WTC11 (cell line): ENCODE results near the gene NDUFS3. TPM values are rescaled to one million over a fixed set of nuclear protein-coding genes. Genes with fewer than 3 reads are reported as not detected.

Experiments
- ATAC-seq: fragments of 200-7000 bp; cut with Tn5 transposase; 2 replicates; pipeline ENCODE4 v1.10.0; 2021; ENCODE audit warnings: mild to moderate bottlenecking, moderate library complexity
- CTCF ChIA-PET: fragments of 300-600 bp; sonication (Branson Sonifier 250); formaldehyde crosslinking; loops from one replicate; lab custom pipeline; 2021; ENCODE audit warnings: antibody characterized with exemption; lab: Charles Lee
- POLR2A ChIA-PET: fragments of 350-600 bp; sonication (Branson Sonifier 250); formaldehyde crosslinking; loops from one replicate; lab custom pipeline; 2021; ENCODE audit warnings: antibody characterized with exemption; lab: Charles Lee
- DNase-seq: peaks from one replicate; pipeline ENCODE4 v3.0.0; 2021; ENCODE audit warnings: low spot score
- H3K27ac Mint-ChIP-seq: 2 replicates; pipeline ENCODE4 v1.8.0; 2021; ENCODE audit warnings: mixed read lengths
- H3K27me3 Mint-ChIP-seq: 2 replicates; pipeline ENCODE4 v1.8.0; 2021; ENCODE audit warnings: low read depth, mild to moderate bottlenecking, moderate library complexity, mixed read lengths
- H3K36me3 Mint-ChIP-seq: 2 replicates; pipeline ENCODE4 v1.8.0; 2021; ENCODE audit warnings: mixed read lengths
- H3K4me1 Mint-ChIP-seq: 2 replicates; pipeline ENCODE4 v1.8.0; 2022; ENCODE audit warnings: mixed read lengths
- H3K4me3 Mint-ChIP-seq: 2 replicates; pipeline ENCODE4 v1.8.0; 2021; ENCODE audit warnings: mild to moderate bottlenecking, moderate library complexity, mixed read lengths
- H3K9me3 Mint-ChIP-seq: 2 replicates; pipeline ENCODE4 v1.8.0; 2021; ENCODE audit warnings: mixed read lengths
- CBFB ChIP-seq: sonication (generic); formaldehyde crosslinking; IDR thresholded peaks from 2 replicates; pipeline ENCODE4 v1.8.1; 2022; ENCODE audit warnings: mild to moderate bottlenecking, low read depth, missing genetic modification reagents
- FOXP1 ChIP-seq: sonication (generic); formaldehyde crosslinking; IDR thresholded peaks from 2 replicates; pipeline ENCODE4 v1.8.0; 2022; ENCODE audit warnings: missing genetic modification reagents, mild to moderate bottlenecking, moderate library complexity, borderline replicate concordance
- GTF2I ChIP-seq: fragments of 250-450 bp; sonication (Bioruptor Pico); conservative IDR thresholded peaks from 2 replicates; pipeline ENCODE4 v1.4.0; 2021; ENCODE audit warnings: mild to moderate bottlenecking
- HMGA2 ChIP-seq: fragments of 250-450 bp; sonication (Bioruptor Pico); IDR thresholded peaks from 2 replicates; pipeline ENCODE4 v1.4.0; 2021; ENCODE audit warnings: mild to moderate bottlenecking, moderate library complexity
- JUN ChIP-seq: sonication (generic); formaldehyde crosslinking; IDR thresholded peaks from 2 replicates; pipeline ENCODE4 v1.8.0; 2023; ENCODE audit warnings: mild to moderate bottlenecking, missing genetic modification reagents
- NFATC4 ChIP-seq: fragments of 250-450 bp; sonication (Bioruptor Pico); IDR thresholded peaks from 2 replicates; pipeline ENCODE4 v1.9.0; 2021; ENCODE audit warnings: mild to moderate bottlenecking
- RELA ChIP-seq: sonication (generic); formaldehyde crosslinking; IDR thresholded peaks from 2 replicates; pipeline ENCODE4 v1.8.1; 2022; ENCODE audit warnings: missing genetic modification reagents, mild to moderate bottlenecking, borderline replicate concordance
- TCF7 ChIP-seq: sonication (generic); formaldehyde crosslinking; IDR thresholded peaks from 2 replicates; pipeline ENCODE4 v1.8.0; 2022; ENCODE audit warnings: mild to moderate bottlenecking, low read depth, missing genetic modification reagents, moderate library complexity
- TP53 ChIP-seq: sonication (generic); formaldehyde crosslinking; IDR thresholded peaks from 2 replicates; pipeline ENCODE4 v1.8.1; 2023; ENCODE audit warnings: mild to moderate bottlenecking, missing genetic modification reagents
- ZNF219 ChIP-seq: sonication (generic); formaldehyde crosslinking; IDR thresholded peaks from 2 replicates; pipeline ENCODE4 v1.8.0; 2023; ENCODE audit warnings: missing genetic modification reagents, mild to moderate bottlenecking, borderline replicate concordance
- total RNA-seq: library from RNA; stranded (reverse); gene quantifications from 3 replicates; pipeline ENCODE4 v1.2.3, GENCODE V29; 2021
- TF ChIP-seq, protein P1 (sequence below): sonication (generic); formaldehyde crosslinking; IDR thresholded peaks from 2 replicates; pipeline ENCODE4 v1.8.0; 2022; ENCODE audit warnings: mild to moderate bottlenecking, missing genetic modification reagents
- TF ChIP-seq, protein P2 (sequence below): sonication (generic); formaldehyde crosslinking; IDR thresholded peaks from 2 replicates; pipeline ENCODE4 v1.8.1; 2022; ENCODE audit warnings: low read depth, missing genetic modification reagents, borderline replicate concordance
- TF ChIP-seq, protein P3 (sequence below): fragments of 250-450 bp; sonication (Bioruptor Pico); conservative IDR thresholded peaks from 2 replicates; pipeline ENCODE4 v1.9.0; 2021; ENCODE audit warnings: mild to moderate bottlenecking
- TF ChIP-seq, protein P4 (sequence below): sonication (generic); formaldehyde crosslinking; IDR thresholded peaks from 2 replicates; pipeline ENCODE4 v1.8.1; 2022; ENCODE audit warnings: low read depth, mild to moderate bottlenecking, moderate library complexity, missing genetic modification reagents, borderline replicate concordance
- TF ChIP-seq, protein P5 (sequence below): sonication (generic); formaldehyde crosslinking; IDR thresholded peaks from 2 replicates; pipeline ENCODE4 v1.8.0; 2022; ENCODE audit warnings: mild to moderate bottlenecking, missing genetic modification reagents
- TF ChIP-seq, protein P6 (sequence below): sonication (generic); formaldehyde crosslinking; IDR thresholded peaks from 2 replicates; pipeline ENCODE4 v1.8.0; 2022; ENCODE audit warnings: mild to moderate bottlenecking, missing genetic modification reagents
- TF ChIP-seq, protein P7 (sequence below): sonication (generic); formaldehyde crosslinking; IDR thresholded peaks from 2 replicates; pipeline ENCODE4 v1.8.1; 2022; ENCODE audit warnings: mild to moderate bottlenecking, missing genetic modification reagents, moderate library complexity, borderline replicate concordance
- TF ChIP-seq, protein P8 (sequence below): sonication (generic); formaldehyde crosslinking; IDR thresholded peaks from 2 replicates; pipeline ENCODE4 v1.8.0; 2022; ENCODE audit warnings: mild to moderate bottlenecking, missing genetic modification reagents
- TF ChIP-seq, protein P9 (sequence below): sonication (generic); formaldehyde crosslinking; IDR thresholded peaks from 2 replicates; pipeline ENCODE4 v1.8.0; 2023; ENCODE audit warnings: mild to moderate bottlenecking, missing genetic modification reagents

The NDUFS3 gene
- total RNA-seq, 1 experiment from 2014 or later, result 140 TPM

DNA sequence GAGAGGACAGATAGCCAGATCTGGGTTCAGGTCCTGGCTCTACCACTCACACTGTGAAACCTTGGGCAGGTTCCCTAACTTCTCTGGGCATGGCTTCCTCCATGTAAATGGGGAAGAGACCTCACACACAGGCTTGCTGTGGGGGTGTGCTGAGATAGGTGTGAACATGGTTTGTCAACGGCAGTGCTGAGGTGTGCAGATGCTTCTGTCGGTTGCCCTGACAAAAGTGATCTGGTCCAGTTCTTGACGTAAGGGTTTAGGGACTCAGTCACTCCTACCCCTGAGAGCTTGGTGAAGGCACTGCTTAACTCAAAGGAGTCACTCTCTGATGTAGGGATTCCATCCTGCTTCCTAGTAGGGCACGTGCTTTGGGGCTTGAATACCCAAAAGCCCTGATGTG, 13.4 kb downstream of the NDUFS3 start (continued):
- TF ChIP-seq, protein P1, sequence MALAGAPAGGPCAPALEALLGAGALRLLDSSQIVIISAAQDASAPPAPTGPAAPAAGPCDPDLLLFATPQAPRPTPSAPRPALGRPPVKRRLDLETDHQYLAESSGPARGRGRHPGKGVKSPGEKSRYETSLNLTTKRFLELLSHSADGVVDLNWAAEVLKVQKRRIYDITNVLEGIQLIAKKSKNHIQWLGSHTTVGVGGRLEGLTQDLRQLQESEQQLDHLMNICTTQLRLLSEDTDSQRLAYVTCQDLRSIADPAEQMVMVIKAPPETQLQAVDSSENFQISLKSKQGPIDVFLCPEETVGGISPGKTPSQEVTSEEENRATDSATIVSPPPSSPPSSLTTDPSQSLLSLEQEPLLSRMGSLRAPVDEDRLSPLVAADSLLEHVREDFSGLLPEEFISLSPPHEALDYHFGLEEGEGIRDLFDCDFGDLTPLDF (CRISPR knock-in tag), result no peak
- TF ChIP-seq, protein P2, sequence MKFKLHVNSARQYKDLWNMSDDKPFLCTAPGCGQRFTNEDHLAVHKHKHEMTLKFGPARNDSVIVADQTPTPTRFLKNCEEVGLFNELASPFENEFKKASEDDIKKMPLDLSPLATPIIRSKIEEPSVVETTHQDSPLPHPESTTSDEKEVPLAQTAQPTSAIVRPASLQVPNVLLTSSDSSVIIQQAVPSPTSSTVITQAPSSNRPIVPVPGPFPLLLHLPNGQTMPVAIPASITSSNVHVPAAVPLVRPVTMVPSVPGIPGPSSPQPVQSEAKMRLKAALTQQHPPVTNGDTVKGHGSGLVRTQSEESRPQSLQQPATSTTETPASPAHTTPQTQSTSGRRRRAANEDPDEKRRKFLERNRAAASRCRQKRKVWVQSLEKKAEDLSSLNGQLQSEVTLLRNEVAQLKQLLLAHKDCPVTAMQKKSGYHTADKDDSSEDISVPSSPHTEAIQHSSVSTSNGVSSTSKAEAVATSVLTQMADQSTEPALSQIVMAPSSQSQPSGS (CRISPR knock-in tag), result no peak
- TF ChIP-seq, protein P3, sequence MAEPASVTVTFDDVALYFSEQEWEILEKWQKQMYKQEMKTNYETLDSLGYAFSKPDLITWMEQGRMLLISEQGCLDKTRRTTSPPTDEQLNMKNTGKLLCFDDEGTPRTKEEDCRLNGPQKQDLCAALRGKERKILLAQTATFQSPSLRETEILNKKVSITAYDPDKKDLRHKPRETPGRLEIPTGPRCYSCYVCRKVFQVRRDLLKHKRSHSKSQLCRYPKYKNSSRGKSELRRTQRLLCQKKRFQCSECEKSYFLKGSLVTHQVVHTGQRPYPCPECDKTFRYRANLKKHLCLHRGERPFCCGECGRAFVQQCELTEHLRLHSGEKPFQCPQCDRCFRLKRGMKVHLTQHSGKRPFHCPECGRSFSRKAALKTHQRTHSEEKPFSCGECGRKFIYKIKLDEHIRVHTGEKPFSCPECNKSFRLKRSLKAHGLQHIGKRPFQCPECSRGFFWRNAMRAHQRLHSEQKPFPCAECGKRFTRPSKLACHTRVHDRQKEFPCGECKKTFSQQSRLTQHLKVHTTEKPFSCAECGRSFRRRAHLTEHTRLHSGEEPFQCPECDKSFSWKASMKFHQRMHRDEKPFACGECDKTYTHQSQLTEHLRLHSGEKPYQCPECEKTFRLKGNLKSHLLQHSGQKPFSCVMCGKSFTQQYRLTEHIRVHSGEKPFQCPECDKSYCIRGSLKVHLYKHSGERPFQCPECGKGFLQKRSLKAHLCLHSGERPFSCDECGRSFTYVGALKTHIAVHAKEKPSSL (CRISPR knock-in tag), result no peak
- TF ChIP-seq, protein P4, sequence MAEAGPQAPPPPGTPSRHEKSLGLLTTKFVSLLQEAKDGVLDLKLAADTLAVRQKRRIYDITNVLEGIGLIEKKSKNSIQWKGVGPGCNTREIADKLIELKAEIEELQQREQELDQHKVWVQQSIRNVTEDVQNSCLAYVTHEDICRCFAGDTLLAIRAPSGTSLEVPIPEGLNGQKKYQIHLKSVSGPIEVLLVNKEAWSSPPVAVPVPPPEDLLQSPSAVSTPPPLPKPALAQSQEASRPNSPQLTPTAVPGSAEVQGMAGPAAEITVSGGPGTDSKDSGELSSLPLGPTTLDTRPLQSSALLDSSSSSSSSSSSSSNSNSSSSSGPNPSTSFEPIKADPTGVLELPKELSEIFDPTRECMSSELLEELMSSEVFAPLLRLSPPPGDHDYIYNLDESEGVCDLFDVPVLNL, result no peak
- no peak for TF ChIP-seq HMGA2

DNA sequence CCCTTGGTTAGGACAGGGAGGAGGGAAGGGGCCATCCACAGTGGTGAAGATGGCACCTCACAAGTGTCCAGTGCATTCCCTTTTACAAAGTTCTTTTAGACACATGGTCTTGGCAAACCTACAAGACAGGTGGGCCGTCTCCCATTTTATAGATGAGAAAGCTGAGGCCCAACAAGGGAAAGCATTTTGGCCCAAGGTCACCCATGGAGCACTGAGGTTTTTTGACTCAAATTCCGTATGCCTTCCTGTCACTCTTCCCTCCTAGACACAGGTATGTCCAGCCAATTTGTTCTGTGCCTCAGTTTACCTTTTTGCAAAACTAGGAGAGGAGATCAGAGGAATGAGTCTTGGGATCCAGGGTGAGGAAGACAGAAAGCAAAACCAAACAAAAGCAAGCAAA, 14.1 kb downstream of the NDUFS3 start:
- no peak overlapping the region for H3K27ac Mint-ChIP-seq
- peaks cover 26% of the 10 kb centered on the region for H3K4me1 Mint-ChIP-seq
- peak overlapping the region; percentile 77 for H3K4me3 Mint-ChIP-seq
- TF ChIP-seq, protein P5, sequence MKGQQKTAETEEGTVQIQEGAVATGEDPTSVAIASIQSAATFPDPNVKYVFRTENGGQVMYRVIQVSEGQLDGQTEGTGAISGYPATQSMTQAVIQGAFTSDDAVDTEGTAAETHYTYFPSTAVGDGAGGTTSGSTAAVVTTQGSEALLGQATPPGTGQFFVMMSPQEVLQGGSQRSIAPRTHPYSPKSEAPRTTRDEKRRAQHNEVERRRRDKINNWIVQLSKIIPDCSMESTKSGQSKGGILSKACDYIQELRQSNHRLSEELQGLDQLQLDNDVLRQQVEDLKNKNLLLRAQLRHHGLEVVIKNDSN (CRISPR knock-in tag), result no peak
- TF ChIP-seq, protein P6, sequence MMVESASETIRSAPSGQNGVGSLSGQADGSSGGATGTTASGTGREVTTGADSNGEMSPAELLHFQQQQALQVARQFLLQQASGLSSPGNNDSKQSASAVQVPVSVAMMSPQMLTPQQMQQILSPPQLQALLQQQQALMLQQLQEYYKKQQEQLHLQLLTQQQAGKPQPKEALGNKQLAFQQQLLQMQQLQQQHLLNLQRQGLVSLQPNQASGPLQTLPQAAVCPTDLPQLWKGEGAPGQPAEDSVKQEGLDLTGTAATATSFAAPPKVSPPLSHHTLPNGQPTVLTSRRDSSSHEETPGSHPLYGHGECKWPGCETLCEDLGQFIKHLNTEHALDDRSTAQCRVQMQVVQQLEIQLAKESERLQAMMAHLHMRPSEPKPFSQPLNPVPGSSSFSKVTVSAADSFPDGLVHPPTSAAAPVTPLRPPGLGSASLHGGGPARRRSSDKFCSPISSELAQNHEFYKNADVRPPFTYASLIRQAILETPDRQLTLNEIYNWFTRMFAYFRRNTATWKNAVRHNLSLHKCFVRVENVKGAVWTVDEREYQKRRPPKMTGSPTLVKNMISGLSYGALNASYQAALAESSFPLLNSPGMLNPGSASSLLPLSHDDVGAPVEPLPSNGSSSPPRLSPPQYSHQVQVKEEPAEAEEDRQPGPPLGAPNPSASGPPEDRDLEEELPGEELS (CRISPR knock-in tag), result no peak
- TF ChIP-seq TP53, result no peak
- TF ChIP-seq ZNF219 (CRISPR knock-in tag), result no peak
- TF ChIP-seq, protein P7, sequence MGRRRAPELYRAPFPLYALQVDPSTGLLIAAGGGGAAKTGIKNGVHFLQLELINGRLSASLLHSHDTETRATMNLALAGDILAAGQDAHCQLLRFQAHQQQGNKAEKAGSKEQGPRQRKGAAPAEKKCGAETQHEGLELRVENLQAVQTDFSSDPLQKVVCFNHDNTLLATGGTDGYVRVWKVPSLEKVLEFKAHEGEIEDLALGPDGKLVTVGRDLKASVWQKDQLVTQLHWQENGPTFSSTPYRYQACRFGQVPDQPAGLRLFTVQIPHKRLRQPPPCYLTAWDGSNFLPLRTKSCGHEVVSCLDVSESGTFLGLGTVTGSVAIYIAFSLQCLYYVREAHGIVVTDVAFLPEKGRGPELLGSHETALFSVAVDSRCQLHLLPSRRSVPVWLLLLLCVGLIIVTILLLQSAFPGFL (CRISPR knock-in tag), result no peak
- no peak for TF ChIP-seq RELA (CRISPR knock-in tag)
- TF ChIP-seq NFATC4 (CRISPR knock-in tag), result no peak
- TF ChIP-seq CBFB, result no peak
- TF ChIP-seq, protein P8, sequence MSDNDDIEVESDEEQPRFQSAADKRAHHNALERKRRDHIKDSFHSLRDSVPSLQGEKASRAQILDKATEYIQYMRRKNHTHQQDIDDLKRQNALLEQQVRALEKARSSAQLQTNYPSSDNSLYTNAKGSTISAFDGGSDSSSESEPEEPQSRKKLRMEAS (CRISPR knock-in tag), result no peak
- TF ChIP-seq FOXP1, result no peak
- no peak for TF ChIP-seq GTF2I (CRISPR knock-in tag)
- no peak for TF ChIP-seq TCF7
- TF ChIP-seq, protein P9, sequence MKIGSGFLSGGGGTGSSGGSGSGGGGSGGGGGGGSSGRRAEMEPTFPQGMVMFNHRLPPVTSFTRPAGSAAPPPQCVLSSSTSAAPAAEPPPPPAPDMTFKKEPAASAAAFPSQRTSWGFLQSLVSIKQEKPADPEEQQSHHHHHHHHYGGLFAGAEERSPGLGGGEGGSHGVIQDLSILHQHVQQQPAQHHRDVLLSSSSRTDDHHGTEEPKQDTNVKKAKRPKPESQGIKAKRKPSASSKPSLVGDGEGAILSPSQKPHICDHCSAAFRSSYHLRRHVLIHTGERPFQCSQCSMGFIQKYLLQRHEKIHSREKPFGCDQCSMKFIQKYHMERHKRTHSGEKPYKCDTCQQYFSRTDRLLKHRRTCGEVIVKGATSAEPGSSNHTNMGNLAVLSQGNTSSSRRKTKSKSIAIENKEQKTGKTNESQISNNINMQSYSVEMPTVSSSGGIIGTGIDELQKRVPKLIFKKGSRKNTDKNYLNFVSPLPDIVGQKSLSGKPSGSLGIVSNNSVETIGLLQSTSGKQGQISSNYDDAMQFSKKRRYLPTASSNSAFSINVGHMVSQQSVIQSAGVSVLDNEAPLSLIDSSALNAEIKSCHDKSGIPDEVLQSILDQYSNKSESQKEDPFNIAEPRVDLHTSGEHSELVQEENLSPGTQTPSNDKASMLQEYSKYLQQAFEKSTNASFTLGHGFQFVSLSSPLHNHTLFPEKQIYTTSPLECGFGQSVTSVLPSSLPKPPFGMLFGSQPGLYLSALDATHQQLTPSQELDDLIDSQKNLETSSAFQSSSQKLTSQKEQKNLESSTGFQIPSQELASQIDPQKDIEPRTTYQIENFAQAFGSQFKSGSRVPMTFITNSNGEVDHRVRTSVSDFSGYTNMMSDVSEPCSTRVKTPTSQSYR (CRISPR knock-in tag), result no peak
- TF ChIP-seq JUN (CRISPR knock-in tag), result no peak
- TF ChIP-seq, all 79 proteins: peak for 0
- ChIA-PET POLR2A (interaction anchor here (0.6 kb wide), 1 partner anchor 193 kb away, joined by 5 read pairs; no protein-coding TSS in a partner anchor), CTCF (interaction anchor here (1.0 to 1.4 kb wide), 2 partner anchors 12 to 40 kb away, joined by 3 read pairs; no protein-coding TSS in a partner anchor)
- H3K27me3 Mint-ChIP-seq, result peaks cover 67% of the 10 kb centered on the region
- no peak for DNase-seq
- ATAC-seq, result no peak
- H3K9me3 Mint-ChIP-seq, result no peaks in the 10 kb centered on the region
- H3K36me3 Mint-ChIP-seq, result no peaks in the 10 kb centered on the region
